HG03064 (cell line): ENCODE results near the gene IKZF2.

Source experiments
- ATAC-seq: cut with Tn5 transposase; IDR thresholded peaks from one replicate; pipeline ENCODE4 v1.9.1; 2021; ENCODE audit warnings: low read depth; ENCODE audit not compliant: unreplicated experiment

IKZF2 gene

DNA sequence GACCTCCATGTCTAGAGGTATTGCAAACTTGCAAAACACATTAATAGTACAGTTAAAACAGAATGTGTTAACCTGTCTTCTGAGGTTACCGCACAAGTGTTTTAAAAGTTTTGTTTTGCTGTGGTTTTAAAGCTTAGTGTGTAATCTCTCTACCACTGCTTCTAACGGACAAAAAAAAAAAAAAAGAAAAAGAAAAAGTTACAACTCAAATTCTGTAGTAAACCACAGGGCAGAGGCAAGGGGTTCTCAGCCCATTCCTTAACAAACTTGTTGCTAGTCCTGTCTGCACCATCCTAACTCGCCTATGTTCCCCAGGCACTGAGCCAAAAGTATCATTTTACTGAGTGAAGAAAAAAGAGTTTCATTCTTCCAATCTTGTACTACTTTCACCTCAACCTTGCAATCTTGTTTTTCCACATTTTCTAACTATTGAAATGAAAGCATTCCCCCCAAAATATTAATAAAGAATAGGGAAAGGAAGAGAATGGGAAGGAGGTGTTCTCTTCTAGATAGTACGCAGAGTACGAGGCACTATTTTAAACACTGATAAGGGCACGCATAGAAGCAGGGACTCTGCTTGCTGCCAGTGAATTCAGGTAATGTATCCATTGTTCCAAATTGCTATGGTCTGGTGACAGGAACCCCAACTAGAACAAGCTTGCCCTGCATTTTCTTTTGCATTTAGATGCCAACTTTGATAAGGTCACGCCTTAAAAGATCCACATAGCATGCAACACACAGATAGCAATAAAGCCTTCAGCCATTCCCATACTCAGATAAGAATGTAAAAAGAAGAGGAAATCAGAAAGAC, 47.1 kb downstream of the IKZF2 start:
- no peak for ATAC-seq

DNA sequence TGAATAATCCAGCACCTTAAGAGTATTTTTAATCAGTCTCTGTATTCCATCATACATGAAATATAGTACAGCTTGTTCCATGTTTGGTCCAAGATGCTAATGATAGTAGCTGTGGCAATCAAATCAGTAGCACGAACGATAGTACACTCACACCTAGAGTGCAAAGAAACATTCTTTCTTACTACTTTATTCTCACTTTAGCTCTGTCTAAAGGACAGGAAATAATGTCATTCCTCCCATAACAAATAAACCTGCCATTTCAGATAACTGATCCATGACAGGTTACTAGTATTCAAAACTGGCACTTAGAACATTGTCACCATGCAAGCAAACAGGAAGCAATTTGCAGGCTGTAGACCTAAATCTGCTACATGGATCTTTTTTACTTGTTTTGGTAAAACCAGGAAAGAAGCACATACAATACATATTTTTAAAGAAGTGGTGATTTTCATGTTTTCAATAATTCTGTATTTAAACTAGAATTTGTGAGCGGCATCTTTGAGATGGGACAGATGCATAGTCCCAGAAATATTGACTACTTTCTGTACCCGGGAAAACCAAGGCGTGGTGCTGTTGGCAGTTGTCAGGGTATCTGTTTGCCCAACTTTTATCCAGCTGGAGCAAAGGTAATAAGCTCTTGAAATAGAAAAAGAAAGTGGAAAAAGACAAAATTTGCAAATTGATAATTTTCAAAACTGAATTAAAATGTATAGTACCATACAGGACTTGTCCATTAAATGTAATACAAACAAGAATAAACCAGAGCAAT, 49.5 kb downstream of the IKZF2 start:
- no peak for ATAC-seq

DNA sequence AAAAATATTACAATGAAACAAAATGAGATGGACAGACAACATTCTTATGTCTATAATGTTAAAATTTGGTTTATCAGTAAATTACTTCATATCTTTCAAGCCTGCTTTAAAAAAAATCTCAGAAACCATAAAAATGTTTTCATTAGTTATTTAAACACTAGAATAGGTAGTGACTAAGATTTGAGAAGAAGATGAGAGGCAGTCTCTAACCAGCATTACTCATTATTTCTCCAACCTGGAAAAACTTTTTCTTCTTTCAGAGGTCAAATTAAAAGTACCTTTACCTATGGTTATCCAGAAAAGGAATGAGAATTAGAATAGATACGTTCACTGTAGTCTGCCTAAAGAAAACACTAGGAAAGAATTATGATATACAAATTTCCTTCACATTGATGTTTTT, 50.3 kb downstream of the IKZF2 start:
- no peak for ATAC-seq

DNA sequence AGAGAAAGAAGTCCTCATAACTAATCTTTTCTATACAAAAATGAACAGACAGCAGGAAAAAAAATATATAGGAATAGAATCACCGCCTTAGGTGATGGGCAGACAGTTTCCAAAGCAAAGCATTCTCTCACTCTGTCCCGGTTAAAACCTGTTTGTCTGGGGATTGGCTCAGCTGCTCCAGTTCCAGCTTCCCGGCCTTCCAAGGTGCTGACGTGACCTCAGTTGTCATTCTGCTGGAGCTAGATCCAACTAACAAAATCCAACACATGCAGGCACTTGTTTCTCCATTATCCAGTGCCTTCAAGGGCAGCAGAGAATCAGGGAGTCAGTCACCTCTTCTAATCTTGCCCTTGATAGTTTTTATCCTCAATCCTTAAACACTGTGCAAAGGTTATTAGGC, 52.8 kb downstream of the IKZF2 start:
- ATAC-seq, result no peak

DNA sequence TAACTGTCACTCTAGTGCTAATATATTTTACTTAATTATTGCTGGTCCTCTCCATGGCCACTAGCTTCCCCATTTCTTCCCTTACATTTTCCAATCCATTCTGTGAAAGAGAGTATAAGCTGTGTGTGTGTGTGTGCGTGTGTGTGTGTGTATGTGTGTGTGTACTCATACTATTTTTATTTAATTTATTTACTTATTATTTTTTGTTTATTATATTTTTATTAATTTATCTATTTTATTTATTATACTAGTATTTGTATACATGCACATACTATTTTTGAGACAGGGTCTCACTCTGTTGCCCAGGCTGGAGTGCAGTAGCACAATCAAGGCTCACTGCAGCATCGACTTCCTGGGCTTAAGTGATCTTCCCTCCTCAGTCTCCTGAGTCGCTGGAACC, 59.6 kb downstream of the IKZF2 start:
- ATAC-seq, result no peak

DNA sequence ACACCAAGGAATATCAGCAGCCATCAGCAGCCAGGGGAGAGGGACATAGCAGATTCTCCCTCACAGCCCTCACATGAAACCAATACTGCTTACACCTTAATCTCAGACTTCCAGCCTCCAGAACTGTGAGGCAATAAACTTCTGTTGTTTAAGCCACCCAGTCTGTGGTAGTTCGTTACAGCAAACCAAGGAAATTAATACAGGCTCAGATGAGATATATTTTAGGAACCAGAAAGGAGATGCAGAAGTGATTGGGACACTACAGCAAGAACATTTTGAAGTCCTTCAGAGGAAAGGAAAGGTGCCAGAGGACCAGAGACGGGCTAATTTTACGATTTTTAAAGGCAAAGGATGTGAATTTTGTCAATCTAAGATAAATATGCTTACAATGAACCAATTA, 60.6 kb downstream of the IKZF2 start:
- no peak for ATAC-seq

DNA sequence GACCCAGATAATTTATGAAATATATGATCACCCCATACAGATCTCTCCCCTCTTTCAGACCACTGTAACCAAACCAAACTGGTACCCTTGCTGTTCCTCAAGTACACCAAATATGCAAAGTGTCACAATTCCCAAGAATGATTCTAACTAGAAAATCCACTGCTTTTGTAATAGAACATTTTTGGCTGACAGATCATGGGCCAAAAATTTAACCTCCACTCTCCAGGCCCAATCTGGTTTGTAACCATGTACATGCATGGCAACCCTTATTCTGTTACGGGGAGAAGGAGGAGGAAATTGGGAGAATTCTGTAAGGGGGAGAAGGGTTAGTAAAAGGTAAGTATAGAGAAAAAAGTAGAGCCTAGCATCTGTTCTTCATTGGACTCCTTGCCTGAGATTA, 62.0 kb downstream of the IKZF2 start:
- no peak for ATAC-seq

DNA sequence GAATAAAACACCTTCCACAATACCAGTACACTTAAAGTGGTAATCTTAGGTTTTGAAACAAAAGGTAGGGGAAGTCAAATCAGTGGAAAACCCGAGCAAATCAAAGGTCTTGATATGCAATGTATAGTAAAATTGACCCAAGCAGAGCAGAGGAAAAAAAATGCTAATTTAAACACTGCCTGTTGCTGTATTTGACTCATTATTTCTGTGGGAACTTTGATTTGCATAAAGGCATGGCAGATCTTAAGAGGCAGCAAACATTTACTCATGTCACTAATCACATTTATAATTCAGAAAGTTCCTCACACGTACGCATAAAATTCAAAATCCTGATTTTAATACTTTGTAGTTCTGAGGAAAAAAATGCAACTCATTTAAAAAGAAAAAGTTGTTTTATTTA, 64.4 kb downstream of the IKZF2 start:
- no peak for ATAC-seq

DNA sequence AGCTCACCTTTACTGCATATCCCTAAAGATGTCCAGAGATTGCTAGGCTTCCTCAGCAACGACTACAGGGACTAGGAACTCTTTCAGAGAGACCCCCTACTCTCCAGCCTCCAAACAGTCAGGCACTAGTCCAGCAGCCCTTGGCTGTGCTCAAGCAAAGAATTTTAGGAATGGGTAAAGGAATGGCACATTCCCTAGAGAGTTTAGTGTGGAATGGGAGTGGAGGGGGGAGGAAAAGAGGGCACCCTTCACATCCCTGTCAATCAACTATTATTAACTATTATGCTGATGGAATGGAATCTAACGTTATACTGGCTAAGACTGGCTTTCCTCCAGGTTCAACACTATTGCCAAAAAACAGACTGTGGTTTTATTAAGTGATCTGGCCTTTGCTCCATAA, 64.8 kb downstream of the IKZF2 start:
- ATAC-seq, result no peak

DNA sequence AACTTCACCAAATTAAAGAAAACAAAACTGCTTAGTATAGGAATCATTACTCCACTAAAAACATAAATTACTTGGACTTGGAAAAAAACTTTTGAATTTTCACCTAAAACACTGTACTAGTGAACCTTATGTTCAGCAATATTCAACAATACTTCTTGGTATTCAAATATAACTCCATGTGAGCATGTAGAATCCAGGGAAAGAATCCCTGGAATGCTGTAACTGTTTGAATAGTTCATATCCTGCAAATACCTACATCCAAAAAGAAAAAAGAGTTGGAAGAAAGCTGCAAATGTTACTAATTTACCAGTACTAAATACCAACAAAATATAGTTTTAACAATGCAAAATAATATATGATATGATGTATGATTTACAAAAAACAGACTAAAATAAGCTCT, 65.4 kb downstream of the IKZF2 start:
- no peak for ATAC-seq

DNA sequence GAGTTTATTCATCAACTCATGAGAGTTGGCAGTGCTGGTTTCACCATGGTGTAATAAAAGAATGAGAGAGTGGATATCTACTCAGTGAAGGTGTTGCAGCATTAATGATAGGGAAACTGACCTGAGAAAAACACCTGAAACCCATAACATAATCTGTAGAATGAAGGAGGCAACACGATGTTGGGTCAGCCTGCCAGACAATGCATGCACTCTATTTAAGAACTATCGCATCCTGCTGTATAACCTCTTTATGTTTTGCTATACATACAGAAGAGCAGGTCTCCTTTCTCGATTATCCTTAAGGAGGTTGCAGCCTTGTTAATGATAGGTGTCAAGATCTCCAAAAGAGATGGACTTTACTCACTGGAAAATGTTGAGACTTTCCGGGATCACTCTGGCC, 65.9 kb downstream of the IKZF2 start:
- no peak for ATAC-seq

DNA sequence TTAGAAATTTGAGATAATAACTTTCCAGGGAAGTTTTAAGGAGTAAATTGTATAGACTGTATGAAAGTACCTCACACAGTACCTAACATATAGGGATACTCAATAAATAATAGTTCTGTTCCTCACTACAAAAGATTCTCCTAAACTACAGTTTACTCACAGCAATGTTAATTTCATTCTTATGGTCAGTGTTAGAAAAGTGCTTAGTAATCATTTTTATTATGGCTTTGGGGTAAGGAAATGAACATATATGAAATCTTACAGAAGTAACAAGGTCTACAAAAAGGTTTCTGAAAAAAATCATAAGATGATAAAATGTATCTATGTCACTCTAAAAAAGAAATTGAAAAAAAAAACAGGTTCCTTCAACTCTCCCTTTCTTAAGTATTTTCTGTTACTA, 67.2 kb downstream of the IKZF2 start:
- ATAC-seq, result no peak

DNA sequence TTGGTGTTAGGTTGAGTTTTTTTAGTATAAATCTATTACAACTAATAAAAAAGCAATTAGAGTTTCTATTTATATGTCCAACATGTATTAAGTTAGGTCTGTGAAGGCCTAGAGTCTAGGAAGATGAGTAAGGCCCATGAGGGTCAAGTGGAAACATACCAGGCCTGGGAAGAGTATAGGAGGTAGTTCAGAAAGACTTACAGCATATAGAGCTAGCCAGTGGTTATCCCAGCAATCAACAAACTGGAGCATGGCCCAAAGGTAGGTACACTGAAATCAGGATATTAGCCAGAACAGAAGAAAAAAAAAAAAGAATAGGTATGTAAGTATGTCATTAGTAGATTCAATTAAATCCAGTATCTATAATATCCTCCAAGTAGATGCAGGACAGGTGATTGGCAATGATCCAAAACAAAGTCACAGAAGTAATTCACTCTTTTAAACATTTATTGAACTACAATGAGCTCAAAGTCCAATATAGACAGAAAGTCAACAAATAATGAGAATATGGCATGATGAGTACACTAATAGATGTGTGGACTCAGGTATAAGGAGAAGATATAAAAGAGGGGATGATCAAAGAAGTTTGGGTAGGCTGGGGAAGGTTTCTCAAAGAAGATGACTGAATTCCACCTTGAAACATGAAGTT, 70.3 kb downstream of the IKZF2 start:
- no peak for ATAC-seq

DNA sequence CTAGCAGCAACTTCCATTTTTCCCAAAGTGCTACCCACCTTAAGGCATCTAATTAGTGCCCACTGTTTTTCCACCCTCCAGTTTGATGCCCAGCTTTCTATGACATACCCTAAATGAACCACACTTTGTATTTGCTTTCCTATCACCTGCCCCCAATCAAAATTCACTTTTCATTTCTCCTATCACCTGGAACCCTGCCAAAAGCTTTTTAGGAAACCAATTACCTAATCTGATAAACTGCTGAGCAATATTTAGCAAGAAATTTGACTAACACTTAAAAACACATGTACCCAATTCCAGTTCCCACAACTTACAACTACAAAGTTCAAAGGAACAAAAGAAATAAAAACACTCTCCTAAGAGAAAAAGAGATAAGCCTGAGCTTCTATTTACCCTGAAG, 71.7 kb downstream of the IKZF2 start:
- ATAC-seq, result no peak

DNA sequence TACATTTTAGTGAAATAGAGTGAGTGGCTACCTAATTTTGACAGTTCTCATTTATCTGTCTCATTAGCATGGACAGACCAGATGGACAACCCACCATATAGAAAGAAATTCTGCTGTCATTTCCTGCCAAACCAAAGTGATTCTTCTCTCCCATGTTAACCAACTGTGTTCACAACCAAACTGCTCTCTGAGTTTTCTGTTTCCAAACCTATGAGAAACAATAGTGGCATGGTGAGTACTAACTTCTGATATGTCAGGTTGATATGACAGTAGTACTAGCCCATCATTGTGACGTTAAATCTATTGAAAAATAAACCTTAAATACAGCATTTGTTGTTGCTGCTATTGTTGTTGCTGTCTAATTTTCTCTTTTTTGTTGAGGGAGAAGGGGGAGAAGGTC, 72.7 kb downstream of the IKZF2 start:
- ATAC-seq, result no peak

DNA sequence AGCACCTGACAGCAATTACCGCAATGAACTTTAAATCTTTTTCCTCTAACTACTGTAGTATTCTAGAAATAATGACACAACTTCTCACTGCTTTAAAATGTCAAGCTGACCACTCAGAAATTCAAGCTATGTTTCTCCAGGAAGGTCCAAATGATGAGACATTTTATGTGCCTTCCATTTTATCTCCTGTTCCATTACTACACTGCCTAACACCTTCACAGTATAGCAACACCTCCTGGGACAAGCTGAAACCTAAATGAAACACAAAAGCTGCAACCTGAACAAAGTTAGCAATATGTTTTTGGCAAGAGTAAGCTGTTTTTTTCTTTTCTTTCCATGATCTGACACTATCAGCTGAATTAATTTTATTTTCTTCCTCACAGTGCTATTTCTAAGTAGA, 81.9 kb downstream of the IKZF2 start:
- no peak for ATAC-seq

DNA sequence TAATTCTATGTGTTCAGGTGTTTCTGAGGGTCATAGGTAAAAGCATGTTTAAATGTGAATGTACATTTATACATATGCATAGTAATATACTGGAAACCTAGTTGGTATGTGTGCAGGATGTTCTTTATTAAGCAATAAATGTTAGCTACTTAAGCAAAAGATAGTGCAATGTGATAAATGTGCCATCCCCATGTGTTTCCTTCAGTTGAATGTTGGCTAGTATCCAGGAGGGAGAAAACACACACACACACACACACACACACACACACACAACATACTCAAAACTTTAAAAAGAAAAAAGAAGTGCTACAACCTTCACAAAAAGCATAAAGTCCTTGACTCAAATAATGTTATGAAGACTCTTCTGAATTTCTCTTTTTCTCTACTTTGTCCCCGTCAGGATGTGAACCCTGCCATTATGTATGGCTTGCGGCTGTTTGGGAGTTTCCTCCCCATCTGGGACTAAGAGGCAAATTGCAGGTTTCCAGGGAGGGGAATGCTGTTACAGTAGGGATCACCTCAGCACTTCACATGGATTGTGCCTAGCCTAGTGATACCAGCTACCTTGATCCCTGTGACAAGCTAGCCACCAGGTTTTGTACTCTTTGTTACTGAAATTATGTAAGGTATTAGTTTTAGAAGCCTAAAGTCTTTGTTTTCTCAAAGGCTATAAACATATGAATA, 82.6 kb downstream of the IKZF2 start:
- ATAC-seq, result no peak

DNA sequence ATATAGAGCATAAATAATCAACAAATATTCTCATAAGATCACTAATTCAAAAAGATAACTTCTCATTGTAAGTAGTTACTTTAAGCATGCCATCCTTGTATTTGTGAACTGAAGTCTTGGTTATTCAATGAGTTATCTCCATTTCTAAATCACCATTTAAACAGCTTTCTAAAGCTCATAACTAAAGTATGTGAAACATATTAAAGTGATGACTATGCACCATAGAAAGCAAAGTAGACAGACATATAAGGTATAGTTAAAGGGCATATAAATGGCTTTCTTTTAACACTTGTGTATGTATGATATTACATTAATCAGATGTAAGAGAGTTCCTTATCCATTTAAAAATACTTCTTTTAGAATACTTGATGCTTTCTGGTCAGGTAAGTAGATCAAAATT, 83.5 kb downstream of the IKZF2 start:
- no peak for ATAC-seq

DNA sequence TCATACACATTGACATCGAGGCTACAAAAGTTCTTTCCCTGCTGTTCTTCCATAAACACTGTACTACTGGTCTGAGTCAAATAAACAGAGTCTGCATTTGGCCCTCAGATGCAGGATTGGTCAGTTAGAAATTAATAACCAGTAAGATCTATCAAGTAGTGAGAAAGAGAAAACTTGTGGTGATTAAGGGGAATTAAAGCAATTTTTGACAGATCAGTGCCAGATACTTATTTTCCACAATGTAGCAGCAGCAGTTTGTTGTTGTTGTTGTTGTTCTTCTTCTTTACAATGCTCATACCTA, 85.0 kb downstream of the IKZF2 start:
- ATAC-seq, result peak; percentile 34

DNA sequence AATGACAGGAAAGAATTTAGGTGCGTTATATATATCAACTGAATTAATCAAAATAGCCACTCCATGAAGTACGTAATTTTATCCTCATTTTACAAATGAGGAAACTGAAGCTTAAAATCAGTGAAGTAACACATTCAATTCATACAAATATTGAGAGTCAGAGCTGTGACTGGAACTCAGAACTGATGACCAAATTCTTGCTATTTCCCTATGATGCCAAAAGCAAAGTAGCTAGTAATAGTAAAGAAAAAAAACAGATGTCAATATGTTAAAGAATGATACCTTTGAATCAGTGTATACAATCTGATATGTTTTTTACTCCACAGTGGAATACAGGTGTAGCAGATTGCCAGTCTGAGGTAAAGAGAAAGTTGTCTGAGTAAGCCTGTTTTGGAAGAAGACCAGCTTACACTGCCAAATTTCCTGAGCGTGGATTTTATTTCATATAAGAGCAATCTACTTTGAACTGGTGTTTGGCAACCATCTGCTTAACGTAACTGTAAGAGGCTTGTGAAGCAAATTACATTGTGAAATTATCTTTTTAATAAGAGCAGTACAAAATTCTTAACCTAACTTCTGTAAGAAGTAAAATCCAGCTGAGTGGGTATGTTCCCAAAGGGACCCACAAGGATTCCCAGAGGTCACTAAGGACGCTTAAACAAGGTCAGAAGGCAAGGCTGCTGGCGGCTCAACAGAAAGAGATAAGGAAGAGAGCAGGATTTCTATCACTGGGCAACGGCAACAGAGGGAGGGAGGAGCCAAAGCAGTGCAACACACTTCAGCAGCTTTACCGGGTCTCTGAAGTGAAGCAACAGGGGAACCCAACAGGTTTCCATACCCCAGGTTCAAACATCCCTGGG, 85.6 kb downstream of the IKZF2 start:
- ATAC-seq, result peak; percentile 41
